Mesenchymal stem cell (in vitro differentiated cells and primary cell): ENCODE data around the gene DUSP18.
"Not testable (repeated sequence)": the region's sequence is repeated elsewhere in the genome, so short reads cannot be mapped to it uniquely, and the experiment has no call there.

ENCODE experiments used
- DNase-seq: peaks from one replicate; pipeline ENCODE4 v3.0.0-alpha.2; 2013
- H2AFZ ChIP-seq: one replicate; pipeline ENCODE4 v1.6.1; 2013; ENCODE audit warnings: low read depth, mild to moderate bottlenecking, control low read depth, inconsistent platforms, low read length, moderate library complexity
- H2AK5ac ChIP-seq: 2 replicates; pipeline ENCODE4 v1.6.1; 2013; ENCODE audit warnings: low read length, moderate library complexity, mild to moderate bottlenecking, inconsistent platforms; ENCODE audit not compliant: severe bottlenecking
- H2BK120ac ChIP-seq: one replicate; pipeline ENCODE4 v1.6.1; 2013; ENCODE audit warnings: low read depth, mild to moderate bottlenecking, inconsistent platforms, low read length, moderate library complexity
- H2BK12ac ChIP-seq, 2 experiments: one replicate each; pipeline ENCODE4 v1.6.1; 2013; ENCODE audit warnings: inconsistent platforms in 2 of 2, low read length in 2 of 2, mild to moderate bottlenecking in 2 of 2, moderate library complexity in 2 of 2, control low read depth in 1 of 2
- H2BK15ac ChIP-seq: one replicate; pipeline ENCODE4 v1.6.1; 2013; ENCODE audit warnings: mild to moderate bottlenecking, low read depth, inconsistent platforms; ENCODE audit not compliant: poor library complexity, severe bottlenecking
- H2BK5ac ChIP-seq: 2 replicates; pipeline ENCODE4 v1.6.1; 2013; ENCODE audit warnings: low read depth, mild to moderate bottlenecking, low read length, control low read depth, inconsistent platforms; ENCODE audit not compliant: poor library complexity, severe bottlenecking
- H3K14ac ChIP-seq, 2 experiments: one replicate each; pipeline ENCODE4 v1.6.1; 2013; ENCODE audit warnings: inconsistent platforms in 2 of 2, low read length in 2 of 2, control low read depth in 1 of 2, mild to moderate bottlenecking in 1 of 2, moderate library complexity in 1 of 2
- H3K18ac ChIP-seq, 2 experiments: one replicate each; pipeline ENCODE4 v1.6.1; 2013; ENCODE audit warnings: inconsistent platforms in 2 of 2, low read length in 2 of 2, control low read depth in 1 of 2, low read depth in 1 of 2, mild to moderate bottlenecking in 1 of 2
- H3K23ac ChIP-seq, 2 experiments: one replicate each; pipeline ENCODE4 v1.6.1; 2013; ENCODE audit warnings: inconsistent platforms in 2 of 2, low read length in 2 of 2, mild to moderate bottlenecking in 2 of 2, moderate library complexity in 2 of 2, control low read depth in 1 of 2
- H3K27ac ChIP-seq: 2 replicates; pipeline ENCODE4 v1.5.1; 2013; ENCODE audit warnings: mild to moderate bottlenecking, moderate library complexity, low read length, control low read depth, inconsistent platforms; ENCODE audit not compliant: poor library complexity, severe bottlenecking
- H3K27me3 ChIP-seq, 2 experiments: 2 replicates each; pipeline versions ENCODE4 v1.6.1 to v1.7.0; 2013; ENCODE audit warnings: low read length in 2 of 2, mild to moderate bottlenecking in 2 of 2, moderate library complexity in 2 of 2, control low read depth in 1 of 2, inconsistent platforms in 1 of 2; ENCODE audit not compliant: control insufficient read depth in 1 of 2, insufficient read depth in 1 of 2
- H3K36me3 ChIP-seq, 2 experiments: 2 replicates each; pipeline versions ENCODE4 v1.6.1 to v1.7.0; 2013; ENCODE audit warnings: low read length in 2 of 2, control low read depth in 1 of 2, inconsistent platforms in 1 of 2, low read depth in 1 of 2, mild to moderate bottlenecking in 1 of 2; ENCODE audit not compliant: insufficient read depth in 2 of 2, control insufficient read depth in 1 of 2
- H3K4ac ChIP-seq, 2 experiments: one replicate each; pipeline ENCODE4 v1.6.1; 2013; ENCODE audit warnings: inconsistent platforms in 2 of 2, low read length in 2 of 2, mild to moderate bottlenecking in 2 of 2, moderate library complexity in 2 of 2, control low read depth in 1 of 2, low read depth in 1 of 2
- H3K4me1 ChIP-seq: 2 replicates; pipeline ENCODE4 v1.6.1; 2013; ENCODE audit warnings: low read depth, low read length, control low read depth; ENCODE audit not compliant: control insufficient read depth, insufficient read depth
- H3K4me2 ChIP-seq: 2 replicates; pipeline ENCODE4 v1.6.1; 2013; ENCODE audit warnings: low read length, mild to moderate bottlenecking, inconsistent platforms; ENCODE audit not compliant: poor library complexity, severe bottlenecking
- H3K4me3 ChIP-seq, 2 experiments: 2 replicates each; pipeline versions ENCODE4 v1.5.1 to v1.7.0; 2013; ENCODE audit warnings: low read length in 2 of 2, mild to moderate bottlenecking in 2 of 2, control low read depth in 1 of 2, low read depth in 1 of 2; ENCODE audit not compliant: insufficient read depth in 1 of 2
- H3K79me1 ChIP-seq: replicated peaks from 2 replicates; pipeline ENCODE4 v1.6.1; 2013; ENCODE audit warnings: mild to moderate bottlenecking, control low read depth, low read length, inconsistent platforms; ENCODE audit not compliant: poor library complexity, severe bottlenecking
- H3K9ac ChIP-seq: 2 replicates; pipeline ENCODE4 v1.7.0; 2013; ENCODE audit warnings: mild to moderate bottlenecking, low read length, moderate library complexity
- H3K9me3 ChIP-seq: 2 replicates; pipeline ENCODE4 v1.7.0; 2013; ENCODE audit warnings: mild to moderate bottlenecking, low read length; ENCODE audit not compliant: control insufficient read depth
- H4K8ac ChIP-seq: one replicate; pipeline ENCODE4 v1.6.1; 2013; ENCODE audit warnings: inconsistent platforms, mild to moderate bottlenecking, low read length, moderate library complexity
- H4K91ac ChIP-seq: one replicate; pipeline ENCODE4 v1.6.1; 2013; ENCODE audit warnings: mild to moderate bottlenecking, low read length, inconsistent platforms
- WGBS: methylation state at CpG from one replicate; pipeline ENCODE4 v1.1.7; 2013; ENCODE audit warnings: mixed read lengths; 5-methylcytosine and 5-hydroxymethylcytosine counted together

Gene DUSP18

GRCh38 chr22:30635273-30636225 lies 32.1 kb downstream of the DUSP18 start, which contains the start of gene SLC35E4:
Gene SLC35E4 (plus strand): TSS chr22:30635781. CDS start chr22:30636451, 670 bp downstream.
- H2AFZ ChIP-seq = peak within 1 kb of the TSS; percentile 94
- peak within 1 kb of the TSS; percentile 92 for H3K9ac ChIP-seq
- 6% methylated on average over 70 of the region's 75 CpGs for WGBS
- H3K4me2 ChIP-seq = peak within 1 kb of the TSS; percentile 58
- H3K27ac ChIP-seq = peak within 1 kb of the TSS; percentile 67
- peaks cover 32% of the 10 kb centered on the region for H3K4me1 ChIP-seq
- H2BK5ac ChIP-seq = no peak within 1 kb of the TSS
- peak within 1 kb of the TSS; percentile 98 for H4K8ac ChIP-seq
- peak within 1 kb of the TSS; percentile 77 to 91 for H3K4ac ChIP-seq
- H3K9me3 ChIP-seq = no peaks in the 10 kb centered on the region
- peak within 1 kb of the TSS; percentile 84 to 92 for H2BK12ac ChIP-seq
- H2BK15ac ChIP-seq = peak within 1 kb of the TSS; percentile 60
- H3K27me3 ChIP-seq = no peaks in the 10 kb centered on the region
- peaks cover 2 to 7% of the 10 kb centered on the region in 2 experiments for H3K36me3 ChIP-seq
- H2AK5ac ChIP-seq = no peak within 1 kb of the TSS
- peak within 1 kb of the TSS in 1 of 2 experiments; percentile 1 for H3K23ac ChIP-seq
- H3K79me1 ChIP-seq = peaks cover 18% of the 10 kb centered on the region
- H2BK120ac ChIP-seq = peak within 1 kb of the TSS; percentile 61
- peak within 1 kb of the TSS; percentile 86 for H4K91ac ChIP-seq
- H3K4me3 ChIP-seq = peak within 1 kb of the TSS; percentile 71 to 91
- peak within 1 kb of the TSS; percentile 95 to 98 for H3K18ac ChIP-seq
- peak within 1 kb of the TSS in 1 of 2 experiments; percentile 97 for H3K14ac ChIP-seq
- peak; percentile 88 for DNase-seq

- Histone ChIP-seq H2AK5ac (no peak overlapping the region), H3K9ac (peak overlapping the region; percentile 74), H4K91ac (peak overlapping the region; percentile 11), H3K79me1 (peaks cover 15% of the 10 kb centered on the region), H4K8ac (peak overlapping the region; percentile 94), H3K18ac (peak overlapping the region; percentile 22 to 81), H2AFZ (peak overlapping the region; percentile 33), H3K23ac (no peak overlapping the region), H3K4me3 (peak overlapping the region in 1 of 2 experiments; percentile 73), H2BK120ac (peak overlapping the region; percentile 42), H2BK15ac (peak overlapping the region; percentile 60), H3K27me3 (no peaks in the 10 kb centered on the region), H2BK5ac (no peak overlapping the region), H3K27ac (peak overlapping the region; percentile 67), H3K4me2 (peak overlapping the region; percentile 58), H3K14ac (no peak overlapping the region), H3K9me3 (no peaks in the 10 kb centered on the region), H3K36me3 (peaks cover 0 to 7% of the 10 kb centered on the region in 2 experiments), H3K4ac (peak overlapping the region; percentile 4 to 46), H3K4me1 (peaks cover 30% of the 10 kb centered on the region), H2BK12ac (peak overlapping the region; percentile 33 to 92)
- DNase-seq = peak; percentile 91
- WGBS = 11% methylated on average over 29 of the region's 29 CpGs
These were observed 33.0 kb downstream of the DUSP18 start for GRCh38 chr22:30634471-30635233.

GRCh38 chr22:30631469-30631868 lies 36.2 kb downstream of the DUSP18 start:
- not testable (repeated sequence) for H3K9me3 ChIP-seq, H3K79me1 ChIP-seq, H3K27ac ChIP-seq, H2AK5ac ChIP-seq, H3K18ac ChIP-seq, H2BK5ac ChIP-seq, H4K8ac ChIP-seq, H3K4ac ChIP-seq, H2BK12ac ChIP-seq, H4K91ac ChIP-seq, H3K23ac ChIP-seq, H3K4me3 ChIP-seq, H2AFZ ChIP-seq, H2BK15ac ChIP-seq, H3K14ac ChIP-seq, H2BK120ac ChIP-seq, H3K4me2 ChIP-seq, H3K9ac ChIP-seq, H3K36me3 ChIP-seq, H3K27me3 ChIP-seq, DNase-seq
- H3K4me1 ChIP-seq = peaks cover 19% of the 10 kb centered on the region
- 98% methylated on average over 7 of the region's 31 CpGs for WGBS
